ENCODE measurements around the gene DDX41. TPM values are rescaled to one million over a fixed set of nuclear protein-coding genes. Genes with fewer than 3 reads are reported as not detected.

The DDX41 gene
- total and polyA plus RNA-seq, 10 of the 15 experiments (the other 5 are each of a cell fraction or from before 2014, with no cell fraction given), result 32.7 to 215 (median 93.6) TPM

GRCh38 chr5:177507596-177508220 is 9.1 kb downstream of the DDX41 start (continued):
- TF ChIP-seq ZNF592 (IDR thresholded peaks at IDR 0.05), result no peak
- no peak for TF ChIP-seq ZBTB11 (CRISPR knock-in tag; IDR thresholded peaks at IDR 0.05)
- TF ChIP-seq IKZF1 (conservative IDR thresholded peaks at IDR 0.05), result peak; percentile 38; the same call in 1 of the 2 replicates
- TF ChIP-seq HDAC6 (IDR thresholded peaks at IDR 0.05; ENCODE audit: unreplicated experiment), result no peak
- TF ChIP-seq EED (IDR thresholded peaks at IDR 0.05; ENCODE audit: low read depth), result peak; percentile 41
- 0 out of 2 replicates have a peak, but pooled peaks have one; percentile 39 for TF ChIP-seq NKRF (conservative IDR thresholded peaks at IDR 0.05)

All from GM12878 (cell line).